GM18507 (cell line): ENCODE results near the gene SQSTM1.
"Not testable (repeated sequence)": the region's sequence is repeated elsewhere in the genome, so short reads cannot be mapped to it uniquely, and the experiment has no call there.

ENCODE experiments used
- DNase-seq: peaks from one replicate; pipeline ENCODE4 v3.0.0; 2011; ENCODE audit warnings: low read depth; ENCODE audit not compliant: insufficient read length; ENCODE audit errors: extremely low spot score
- FAIRE-seq: peaks from 2 replicates; lab custom pipeline; 2011; peaks lifted over from hg19 to GRCh38; lab: Jason Lieb, UNC

Gene SQSTM1

DNA sequence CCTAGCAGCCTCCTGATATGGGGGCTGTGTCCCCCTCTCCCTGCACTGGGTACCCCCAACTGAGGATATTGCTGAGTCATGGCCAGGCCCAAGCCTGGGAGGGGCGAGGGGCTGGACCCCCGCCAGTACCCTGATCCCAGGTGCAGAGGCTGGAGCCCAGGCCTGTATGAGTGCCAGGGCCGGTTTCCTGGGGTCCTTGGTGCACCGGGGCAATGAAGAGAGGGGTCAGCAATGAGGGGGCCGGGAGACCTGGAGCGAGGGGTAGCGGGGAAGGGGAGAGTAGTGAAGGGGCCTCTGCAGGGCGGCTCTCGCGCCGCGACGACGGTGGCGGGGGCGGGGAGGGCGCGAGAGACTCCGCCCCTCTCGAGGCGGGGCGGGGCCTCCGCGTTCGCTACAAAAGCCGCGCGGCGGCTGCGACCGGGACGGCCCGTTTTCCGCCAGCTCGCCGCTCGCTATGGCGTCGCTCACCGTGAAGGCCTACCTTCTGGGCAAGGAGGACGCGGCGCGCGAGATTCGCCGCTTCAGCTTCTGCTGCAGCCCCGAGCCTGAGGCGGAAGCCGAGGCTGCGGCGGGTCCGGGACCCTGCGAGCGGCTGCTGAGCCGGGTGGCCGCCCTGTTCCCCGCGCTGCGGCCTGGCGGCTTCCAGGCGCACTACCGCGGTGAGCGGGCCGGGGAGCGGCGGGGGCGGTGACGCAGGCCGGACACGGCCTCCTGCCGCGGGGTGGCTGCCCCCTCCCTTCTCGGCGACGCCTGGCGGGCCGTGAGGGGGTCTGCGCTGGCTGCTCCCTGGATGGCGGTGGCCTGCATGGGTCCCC lies at the start of gene SQSTM1:
SQSTM1 (plus strand) TSS at position 423 of the 815 bp plus-strand sequence; CDS start at position 455, 32 bp downstream.
- FAIRE-seq (peak; percentile 64), DNase-seq (peak; percentile 78)

DNA sequence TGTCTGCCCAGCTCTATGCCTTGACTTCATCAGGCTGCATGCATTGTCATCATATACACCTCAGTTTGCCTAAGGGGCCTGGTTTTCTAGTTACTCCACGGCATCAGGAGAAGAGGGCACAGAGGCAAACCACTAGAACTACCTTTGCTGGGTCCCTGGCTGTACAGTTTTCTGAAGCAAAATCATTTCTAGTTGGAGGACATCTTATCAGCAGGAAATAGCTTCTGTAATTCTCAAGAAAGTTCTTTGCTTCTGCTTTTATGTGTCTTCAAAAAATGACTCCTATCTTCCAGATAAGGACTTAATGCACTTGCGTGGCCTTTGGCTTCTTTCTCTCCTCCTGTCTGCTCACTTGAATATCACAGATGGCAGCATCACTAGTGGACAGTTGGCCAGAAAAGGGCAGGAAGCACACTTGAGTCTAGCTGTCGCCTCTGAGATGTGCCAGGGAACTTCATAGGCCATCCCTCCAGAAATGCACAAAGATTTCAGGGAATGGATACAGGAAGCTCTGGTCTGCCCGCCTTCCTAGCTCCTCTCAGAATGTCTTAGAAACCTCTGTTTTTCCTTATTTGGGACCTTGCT lies 49.3 kb upstream of the SQSTM1 start:
- FAIRE-seq = no peak
- DNase-seq = no peak

DNA sequence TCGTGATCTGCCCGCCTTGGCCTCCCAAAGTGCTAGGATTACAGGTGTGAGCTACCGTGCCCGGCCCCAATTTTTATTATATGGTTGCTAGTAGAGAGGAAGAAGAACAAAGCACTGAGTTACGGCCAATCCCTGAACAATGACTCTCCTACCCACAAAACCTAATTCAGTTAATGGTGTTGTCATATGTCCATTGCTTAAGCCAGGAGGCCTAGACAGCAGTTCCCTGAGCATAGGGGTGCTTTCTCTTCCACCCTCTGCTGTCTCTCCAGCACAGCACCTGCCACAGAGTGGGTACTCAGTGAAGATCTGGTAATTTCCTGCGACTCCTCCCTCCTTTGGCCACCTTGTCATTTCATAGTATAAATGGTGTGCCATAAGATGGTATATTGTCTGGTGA lies 48.4 kb upstream of the SQSTM1 start:
- DNase-seq (no peak), FAIRE-seq (no peak)

DNA sequence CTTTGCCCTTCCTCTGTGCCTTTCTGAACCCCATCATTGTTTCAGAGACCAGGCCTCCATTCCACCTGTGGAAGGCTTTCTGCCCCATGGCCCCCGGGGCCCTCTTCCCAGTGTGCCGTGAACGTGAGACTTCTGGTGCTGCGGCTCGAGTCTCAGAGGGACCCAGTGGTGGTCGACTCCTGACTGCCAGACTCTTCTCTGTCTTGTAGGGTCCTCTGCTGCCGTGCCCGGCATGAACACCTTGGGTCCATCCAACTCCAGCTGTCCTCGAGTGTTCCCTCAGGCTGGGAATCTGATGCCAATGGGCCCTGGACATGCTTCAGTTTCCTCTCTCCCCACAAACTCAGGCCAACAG lies 47.0 kb upstream of the SQSTM1 start:
- DNase-seq (no peak), FAIRE-seq (no peak)

DNA sequence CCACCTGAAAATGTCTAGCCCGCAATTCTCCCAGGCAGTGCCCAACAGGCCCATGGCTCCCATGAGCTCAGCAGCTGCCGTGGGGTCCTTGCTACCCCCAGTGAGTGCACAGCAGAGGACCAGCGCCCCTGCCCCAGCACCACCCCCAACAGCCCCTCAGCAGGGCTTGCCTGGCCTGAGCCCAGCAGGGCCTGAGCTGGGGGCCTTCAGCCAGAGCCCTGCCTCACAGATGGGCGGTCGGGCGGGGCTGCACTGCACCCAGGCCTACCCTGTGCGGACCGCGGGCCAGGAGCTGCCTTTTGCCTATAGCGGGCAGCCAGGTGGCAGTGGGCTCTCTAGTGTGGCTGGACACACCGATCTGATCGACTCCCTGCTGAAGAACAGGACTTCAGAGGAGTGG lies 46.3 kb upstream of the SQSTM1 start:
- FAIRE-seq (no peak), DNase-seq (no peak)

- no peak for FAIRE-seq
- DNase-seq = no peak
Measured at GRCh38 chr5:179776411-179776938, 44.2 kb upstream of the SQSTM1 start.

DNA sequence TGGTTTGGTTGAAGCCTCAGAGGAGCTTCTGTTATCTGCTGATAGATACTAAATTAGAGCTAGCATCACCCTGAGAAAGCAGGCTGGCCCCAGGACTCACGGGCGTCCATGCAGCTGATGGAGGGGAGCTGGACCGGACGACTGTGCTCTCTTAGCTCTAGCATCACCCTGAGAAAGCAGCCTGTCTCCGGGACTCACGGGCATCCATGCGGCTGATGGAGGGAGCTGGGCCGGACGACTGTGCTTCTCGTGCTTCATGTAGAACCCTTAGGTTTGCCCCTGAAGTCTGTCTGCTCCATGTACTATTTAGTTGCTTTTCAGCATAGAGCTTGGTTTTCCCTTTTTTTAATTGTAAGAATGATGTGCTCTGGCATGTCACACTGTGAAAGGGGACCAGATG lies 43.2 kb upstream of the SQSTM1 start:
- FAIRE-seq (no peak), DNase-seq (no peak)

GRCh38 chr5:179777909-179778308 lies 42.8 kb upstream of the SQSTM1 start:
- DNase-seq (no peak), FAIRE-seq (no peak)

- FAIRE-seq (no peak), DNase-seq (no peak)
Measured at GRCh38 chr5:179778591-179778990, 42.1 kb upstream of the SQSTM1 start.

- DNase-seq = no peak
- no peak for FAIRE-seq
Measured at GRCh38 chr5:179779826-179780225, 40.9 kb upstream of the SQSTM1 start.

DNA sequence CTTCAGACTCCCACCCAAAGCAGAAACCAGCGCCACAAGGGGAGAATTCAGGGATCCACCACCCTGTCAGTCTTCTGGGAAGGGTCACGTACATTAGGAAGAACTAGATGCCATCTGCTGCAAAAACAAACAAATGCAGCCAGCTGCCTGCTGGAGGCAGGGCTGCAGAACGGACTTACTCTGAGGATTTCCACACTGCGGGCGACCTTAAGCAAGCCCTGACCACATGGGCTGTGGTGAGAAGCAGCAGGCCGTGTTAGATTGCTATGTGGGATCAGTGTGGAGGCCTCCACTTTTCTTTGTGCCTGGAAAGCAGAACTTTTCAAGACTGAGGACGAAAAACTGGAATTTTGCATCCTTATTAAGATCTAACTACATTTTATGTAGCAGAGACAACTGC lies 40.3 kb upstream of the SQSTM1 start:
- DNase-seq = no peak
- FAIRE-seq = no peak

- DNase-seq (no peak), FAIRE-seq (no peak)
Measured at GRCh38 chr5:179781846-179782245, 38.9 kb upstream of the SQSTM1 start.

- no peak for DNase-seq
- no peak for FAIRE-seq
Measured at GRCh38 chr5:179783128-179783527, 37.6 kb upstream of the SQSTM1 start.

- FAIRE-seq (no peak), DNase-seq (no peak)
Measured at GRCh38 chr5:179786861-179787260, 33.8 kb upstream of the SQSTM1 start.

DNA sequence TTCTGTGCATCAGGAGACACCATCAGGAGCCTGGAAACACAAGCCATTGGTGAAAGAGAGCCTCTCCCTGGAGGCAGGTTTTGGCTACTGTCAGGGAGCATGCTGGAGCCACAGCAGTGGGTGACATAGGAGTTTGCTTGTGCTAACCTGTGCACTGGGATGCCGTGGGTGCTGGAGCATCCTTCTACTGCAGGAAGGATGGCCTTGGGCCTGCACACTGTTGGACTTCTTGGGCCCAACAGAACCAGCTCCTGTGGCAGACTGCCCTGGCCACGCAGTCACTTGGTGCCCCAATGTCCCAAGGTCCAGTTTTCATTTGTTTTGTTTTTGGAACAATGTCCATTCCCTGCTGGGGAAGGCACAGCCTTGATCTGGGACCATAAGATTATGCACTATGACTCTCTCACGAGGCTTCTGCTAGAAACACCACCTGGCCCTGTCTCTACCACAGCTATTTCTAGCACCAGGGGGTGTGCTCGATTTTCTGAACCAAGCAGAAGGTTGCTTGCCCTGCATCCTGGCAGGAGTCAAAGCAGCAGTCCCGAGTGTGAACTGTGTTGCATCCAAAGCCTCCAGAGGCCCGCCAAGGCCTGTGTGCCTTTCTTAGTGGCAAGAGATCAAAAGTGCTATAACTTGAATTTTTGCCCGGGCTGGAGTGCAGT lies 32.4 kb upstream of the SQSTM1 start:
- DNase-seq (no peak), FAIRE-seq (no peak)

DNA sequence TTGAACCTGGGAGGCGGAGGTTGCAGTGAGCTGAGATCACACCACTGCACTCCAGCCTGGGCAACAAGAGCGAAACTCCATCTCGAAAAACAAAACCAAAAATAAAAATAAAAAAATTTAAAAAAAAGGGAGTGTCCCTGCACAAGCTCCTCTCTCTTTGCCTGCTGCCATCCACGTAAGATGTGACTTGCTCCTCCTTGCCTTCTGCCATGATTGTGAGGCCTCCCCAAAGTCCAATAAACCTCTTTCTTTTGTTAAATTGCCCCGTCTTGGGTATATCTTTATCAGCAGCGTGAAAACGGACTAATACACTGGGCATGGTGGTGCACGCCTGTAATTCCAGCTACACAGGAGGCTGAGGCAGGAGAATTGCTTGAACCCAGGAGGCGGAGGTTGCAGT lies 31.4 kb upstream of the SQSTM1 start:
- FAIRE-seq, DNase-seq: not testable (repeated sequence)

- FAIRE-seq (no peak), DNase-seq (no peak)
Measured at GRCh38 chr5:179791881-179792611, 28.7 kb upstream of the SQSTM1 start.

- no peak for FAIRE-seq
- no peak for DNase-seq
Measured at GRCh38 chr5:179792612-179793467, 27.9 kb upstream of the SQSTM1 start.
